NB4 (cell line): Measurements from ENCODE around the gene ANKRD24.
"Not testable (repeated sequence)": the region's sequence is repeated elsewhere in the genome, so short reads cannot be mapped to it uniquely, and the experiment has no call there.

Source experiments
- DNase-seq: peaks from one replicate; pipeline ENCODE4 v3.0.0; 2010; ENCODE audit warnings: low read depth
- H3K4me3 ChIP-seq: one replicate; pipeline ENCODE4 v1.5.1; 2011; ENCODE audit warnings: mild to moderate bottlenecking, low read depth, low read length, moderate library complexity
- MAX ChIP-seq: IDR thresholded peaks from 2 replicates; pipeline ENCODE4 v1.6.1; 2011; ENCODE audit warnings: low read depth, low read length
- MYC ChIP-seq: IDR thresholded peaks from 2 replicates; pipeline ENCODE4 v1.6.1; 2011; ENCODE audit warnings: low read depth, low read length
- POLR2A ChIP-seq: IDR thresholded peaks from 2 replicates; pipeline ENCODE4 v1.6.1; 2011; ENCODE audit warnings: mild to moderate bottlenecking; ENCODE audit not compliant: insufficient read length; ENCODE audit errors: extremely low read depth
- TF ChIP-seq, protein P1 (sequence below): IDR thresholded peaks from one replicate; pipeline ENCODE4 v1.5.1; 2012; ENCODE audit warnings: low read depth, low read length

ANKRD24 gene

GRCh38 chr19:4140237-4140711 is 42.2 kb upstream of the ANKRD24 start:
- no peak overlapping the region for H3K4me3 ChIP-seq
- TF ChIP-seq, protein P1, sequence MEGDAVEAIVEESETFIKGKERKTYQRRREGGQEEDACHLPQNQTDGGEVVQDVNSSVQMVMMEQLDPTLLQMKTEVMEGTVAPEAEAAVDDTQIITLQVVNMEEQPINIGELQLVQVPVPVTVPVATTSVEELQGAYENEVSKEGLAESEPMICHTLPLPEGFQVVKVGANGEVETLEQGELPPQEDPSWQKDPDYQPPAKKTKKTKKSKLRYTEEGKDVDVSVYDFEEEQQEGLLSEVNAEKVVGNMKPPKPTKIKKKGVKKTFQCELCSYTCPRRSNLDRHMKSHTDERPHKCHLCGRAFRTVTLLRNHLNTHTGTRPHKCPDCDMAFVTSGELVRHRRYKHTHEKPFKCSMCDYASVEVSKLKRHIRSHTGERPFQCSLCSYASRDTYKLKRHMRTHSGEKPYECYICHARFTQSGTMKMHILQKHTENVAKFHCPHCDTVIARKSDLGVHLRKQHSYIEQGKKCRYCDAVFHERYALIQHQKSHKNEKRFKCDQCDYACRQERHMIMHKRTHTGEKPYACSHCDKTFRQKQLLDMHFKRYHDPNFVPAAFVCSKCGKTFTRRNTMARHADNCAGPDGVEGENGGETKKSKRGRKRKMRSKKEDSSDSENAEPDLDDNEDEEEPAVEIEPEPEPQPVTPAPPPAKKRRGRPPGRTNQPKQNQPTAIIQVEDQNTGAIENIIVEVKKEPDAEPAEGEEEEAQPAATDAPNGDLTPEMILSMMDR, result peak; percentile 53
- TF ChIP-seq MYC (no peak), MAX (no peak), POLR2A (no peak)
- DNase-seq, result peak; percentile 64

- DNase-seq, H3K4me3 ChIP-seq: not testable (repeated sequence)
Observed at GRCh38 chr19:4142916-4143315, 39.6 kb upstream of the ANKRD24 start.

DNA sequence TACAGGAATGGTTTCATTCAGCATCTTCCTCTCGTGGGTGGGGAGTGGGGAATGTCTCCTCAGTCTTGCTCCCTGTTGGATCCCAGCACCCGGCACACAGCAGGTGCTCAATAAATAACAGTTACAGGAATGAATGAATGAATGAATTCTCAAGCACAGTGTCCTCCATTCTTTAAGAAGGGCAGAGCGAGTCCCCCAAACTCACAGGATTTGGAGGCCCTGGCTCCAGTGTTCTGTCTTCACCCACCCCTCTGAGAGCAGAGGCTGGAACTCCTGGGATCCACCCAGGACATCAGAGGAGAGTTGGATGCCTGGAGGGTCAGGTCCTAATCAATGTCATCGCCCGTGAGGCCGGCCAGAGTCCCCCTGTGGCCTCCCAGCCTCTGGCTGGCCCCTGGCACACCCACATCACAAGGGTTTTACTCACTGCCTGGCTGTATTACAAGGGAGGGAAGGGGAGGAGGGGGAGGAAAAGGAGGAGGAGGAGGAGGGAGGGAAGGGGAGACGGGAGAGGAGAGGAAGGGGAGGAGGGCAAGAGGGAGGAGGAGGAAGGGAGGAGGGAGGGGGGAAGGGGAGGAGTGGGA is 37.7 kb upstream of the ANKRD24 start:
- DNase-seq, result no peak
- H3K4me3 ChIP-seq, result no peak overlapping the region
- no peak for TF ChIP-seq POLR2A
- TF ChIP-seq MYC, result no peak
- no peak for TF ChIP-seq MAX

- H3K4me3 ChIP-seq, result no peak overlapping the region
- no peak for TF ChIP-seq MYC
- TF ChIP-seq MAX, result no peak
- TF ChIP-seq, protein P1, result no peak
- no peak for TF ChIP-seq POLR2A
- DNase-seq, result no peak
Observed at GRCh38 chr19:4149518-4150288, 32.8 kb upstream of the ANKRD24 start.

- no peak for DNase-seq
- H3K4me3 ChIP-seq, result no peak overlapping the region
- TF ChIP-seq, protein P1, result no peak
- TF ChIP-seq MAX (no peak), POLR2A (no peak), MYC (no peak)
Observed at GRCh38 chr19:4151623-4152022, 30.9 kb upstream of the ANKRD24 start.

DNA sequence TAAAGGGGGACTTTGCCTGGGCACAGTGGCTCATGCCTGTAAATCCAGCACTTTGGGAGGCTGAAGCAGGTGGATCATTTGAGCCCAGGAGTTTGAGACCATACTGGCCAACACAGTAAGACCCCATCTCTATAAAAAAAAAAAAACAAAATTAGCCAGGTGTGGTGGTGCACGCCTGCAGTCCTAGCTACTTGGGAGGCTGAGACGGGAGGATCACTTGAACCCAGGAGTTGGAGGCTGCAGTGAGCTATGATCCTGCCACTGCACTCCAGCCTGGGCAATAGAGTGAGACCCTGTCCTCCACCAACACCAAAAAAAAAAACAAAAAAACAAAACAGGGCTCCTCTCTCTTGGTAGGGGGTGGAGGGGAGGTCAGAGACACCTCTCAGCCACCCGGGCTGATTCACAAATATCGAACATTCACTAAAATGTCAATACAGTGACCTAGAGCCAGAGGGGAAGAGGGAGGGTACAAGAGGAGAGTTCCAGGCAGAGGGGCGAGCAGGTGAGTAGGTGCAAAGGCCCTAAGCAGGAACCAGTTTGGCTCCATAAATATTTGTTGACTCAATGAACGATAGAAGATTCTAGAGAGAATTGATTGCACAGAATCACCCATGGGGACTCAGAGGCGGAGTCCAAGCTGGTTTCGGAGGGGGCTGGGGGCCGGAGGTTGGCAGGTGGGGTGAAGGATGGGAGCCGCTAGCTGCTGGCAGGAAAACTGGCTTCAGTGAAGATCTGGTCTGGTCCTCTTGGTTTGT is 30.1 kb upstream of the ANKRD24 start:
- DNase-seq, result no peak
- TF ChIP-seq POLR2A, result no peak
- no peak for TF ChIP-seq MAX
- TF ChIP-seq MYC, result no peak
- TF ChIP-seq, protein P1, result no peak
- H3K4me3 ChIP-seq, result no peak overlapping the region
